Neutrophil (primary cell): Measurements from ENCODE around the gene PAXIP1.
"Not testable (repeated sequence)": the region's sequence is repeated elsewhere in the genome, so short reads cannot be mapped to it uniquely, and the experiment has no call there.

Source experiments
- H3K27ac ChIP-seq: fragments of 200-600 bp; sonication (generic); 2 replicates; pipeline ENCODE4 v1.5.1; 2016; ENCODE audit warnings: mild to moderate bottlenecking, moderate library complexity
- H3K27me3 ChIP-seq: fragments of 200-600 bp; sonication (generic); 2 replicates; pipeline ENCODE4 v1.6.0; 2016; ENCODE audit warnings: mild to moderate bottlenecking
- H3K36me3 ChIP-seq: fragments of 200-600 bp; sonication (generic); 2 replicates; pipeline ENCODE4 v1.5.1; 2017
- H3K4me1 ChIP-seq, 2 experiments: fragments of 200-600 bp in 1 of 2; sonication (generic) in 1 of 2; 1 replicate in 1 of 2; 2 replicates in 1 of 2; pipeline versions ENCODE4 v1.5.1 to v1.6.1; 2013 to 2016; ENCODE audit warnings: low read depth in 1 of 2, low read length in 1 of 2, mild to moderate bottlenecking in 1 of 2, moderate library complexity in 1 of 2; ENCODE audit not compliant: control insufficient read depth in 1 of 2, insufficient read depth in 1 of 2
- H3K4me3 ChIP-seq, 2 experiments: fragments of 200-600 bp in 1 of 2; sonication (generic) in 1 of 2; 1 replicate in 1 of 2; 2 replicates in 1 of 2; pipeline ENCODE4 v1.5.1; 2013 to 2016; ENCODE audit warnings: low read depth in 1 of 2, low read length in 1 of 2, mild to moderate bottlenecking in 1 of 2, moderate library complexity in 1 of 2
- H3K9me3 ChIP-seq: fragments of 200-600 bp; sonication (generic); 2 replicates; pipeline ENCODE4 v1.5.1; 2016
- TF ChIP-seq, protein P1 (sequence below): fragments of 200-600 bp; sonication (generic); IDR thresholded peaks from 2 replicates; pipeline ENCODE4 v1.5.1; 2016; ENCODE audit warnings: antibody characterized with exemption

The PAXIP1 gene

DNA sequence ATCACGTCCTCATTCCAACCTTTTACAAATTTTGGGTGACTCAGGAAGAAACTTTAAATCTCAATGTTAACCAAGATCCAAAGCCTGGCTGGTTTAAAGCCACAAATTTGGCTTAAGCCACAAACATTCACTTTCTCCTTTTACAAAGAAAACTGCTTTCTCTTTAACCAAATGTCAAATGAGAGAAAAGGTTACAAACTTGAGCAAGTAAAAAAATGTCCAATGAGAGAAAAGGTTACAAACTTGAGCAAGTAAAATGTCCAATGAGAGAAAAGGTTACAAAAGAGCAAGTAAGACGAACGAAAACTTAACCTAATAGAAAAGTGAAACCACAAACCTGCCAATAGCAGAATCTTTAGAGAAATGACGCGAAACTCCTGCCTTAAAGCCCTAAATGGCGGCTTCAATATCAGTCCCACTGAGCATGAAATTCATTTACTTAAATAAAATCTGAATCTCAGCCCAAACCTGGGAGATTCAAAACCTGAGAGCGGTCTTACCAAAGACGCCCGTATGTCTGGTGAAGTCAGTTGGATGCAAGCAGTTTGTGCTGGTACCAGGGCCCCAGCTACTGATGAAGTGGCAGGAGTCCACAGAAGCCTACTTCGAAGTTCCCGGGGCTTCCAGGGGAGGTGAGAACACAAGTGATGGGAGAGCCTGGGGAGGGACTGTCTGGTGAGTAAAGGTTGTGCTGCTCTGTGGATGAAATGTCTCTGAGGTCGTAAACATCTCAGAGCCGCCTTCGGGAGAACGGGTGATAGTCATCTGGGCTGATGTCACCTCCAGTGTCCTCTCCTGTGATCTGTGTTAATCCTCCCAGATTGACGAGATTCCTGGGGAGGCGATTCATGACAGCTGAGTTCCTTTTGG, 74.6 kb downstream of the PAXIP1 start:
- peak overlapping the region; percentile 91 for H3K27ac ChIP-seq
- no peaks in the 10 kb centered on the region for H3K9me3 ChIP-seq

DNA sequence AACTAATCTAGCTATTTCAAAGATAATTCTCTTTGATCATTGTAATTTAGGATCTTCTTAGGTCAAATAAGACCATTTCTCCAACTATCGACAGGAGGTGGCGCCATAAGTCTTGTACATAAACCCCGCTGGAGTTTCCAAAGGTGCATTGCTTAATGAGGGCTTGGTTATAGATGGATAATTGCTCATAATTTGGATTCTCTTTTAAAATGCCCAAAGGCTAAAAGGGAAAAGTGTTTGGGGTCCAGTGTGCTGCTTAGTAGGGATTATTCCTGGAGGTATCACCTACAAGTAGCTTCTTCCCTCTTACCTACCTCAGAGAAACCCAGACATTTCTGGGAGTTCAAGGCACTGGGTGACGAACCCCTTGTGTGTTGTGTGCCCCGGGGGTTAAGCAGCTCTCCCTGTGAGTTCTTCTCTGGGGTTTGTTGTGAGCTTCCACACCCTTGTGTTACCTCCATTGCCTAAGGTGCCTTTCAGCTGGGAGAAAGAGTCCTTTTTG, 75.2 kb downstream of the PAXIP1 start:
- Histone ChIP-seq H3K36me3 (no peaks in the 10 kb centered on the region), H3K4me1 (peaks cover 10 to 16% of the 10 kb centered on the region in 2 experiments), H3K27me3 (peaks cover 39% of the 10 kb centered on the region), H3K9me3 (no peaks in the 10 kb centered on the region), H3K27ac (peak overlapping the region; percentile 91), H3K4me3 (peak overlapping the region; percentile 66 to 80)
- TF ChIP-seq, protein P1, sequence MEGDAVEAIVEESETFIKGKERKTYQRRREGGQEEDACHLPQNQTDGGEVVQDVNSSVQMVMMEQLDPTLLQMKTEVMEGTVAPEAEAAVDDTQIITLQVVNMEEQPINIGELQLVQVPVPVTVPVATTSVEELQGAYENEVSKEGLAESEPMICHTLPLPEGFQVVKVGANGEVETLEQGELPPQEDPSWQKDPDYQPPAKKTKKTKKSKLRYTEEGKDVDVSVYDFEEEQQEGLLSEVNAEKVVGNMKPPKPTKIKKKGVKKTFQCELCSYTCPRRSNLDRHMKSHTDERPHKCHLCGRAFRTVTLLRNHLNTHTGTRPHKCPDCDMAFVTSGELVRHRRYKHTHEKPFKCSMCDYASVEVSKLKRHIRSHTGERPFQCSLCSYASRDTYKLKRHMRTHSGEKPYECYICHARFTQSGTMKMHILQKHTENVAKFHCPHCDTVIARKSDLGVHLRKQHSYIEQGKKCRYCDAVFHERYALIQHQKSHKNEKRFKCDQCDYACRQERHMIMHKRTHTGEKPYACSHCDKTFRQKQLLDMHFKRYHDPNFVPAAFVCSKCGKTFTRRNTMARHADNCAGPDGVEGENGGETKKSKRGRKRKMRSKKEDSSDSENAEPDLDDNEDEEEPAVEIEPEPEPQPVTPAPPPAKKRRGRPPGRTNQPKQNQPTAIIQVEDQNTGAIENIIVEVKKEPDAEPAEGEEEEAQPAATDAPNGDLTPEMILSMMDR: peak; percentile 62

More for the DNA sequence above, 74.6 kb downstream of the PAXIP1 start:
- H3K4me1 ChIP-seq: peaks cover 10 to 16% of the 10 kb centered on the region in 2 experiments
- H3K36me3 ChIP-seq: no peaks in the 10 kb centered on the region
- peak overlapping the region; percentile 66 to 80 for H3K4me3 ChIP-seq
- peaks cover 32% of the 10 kb centered on the region for H3K27me3 ChIP-seq
- TF ChIP-seq, protein P1: no peak

DNA sequence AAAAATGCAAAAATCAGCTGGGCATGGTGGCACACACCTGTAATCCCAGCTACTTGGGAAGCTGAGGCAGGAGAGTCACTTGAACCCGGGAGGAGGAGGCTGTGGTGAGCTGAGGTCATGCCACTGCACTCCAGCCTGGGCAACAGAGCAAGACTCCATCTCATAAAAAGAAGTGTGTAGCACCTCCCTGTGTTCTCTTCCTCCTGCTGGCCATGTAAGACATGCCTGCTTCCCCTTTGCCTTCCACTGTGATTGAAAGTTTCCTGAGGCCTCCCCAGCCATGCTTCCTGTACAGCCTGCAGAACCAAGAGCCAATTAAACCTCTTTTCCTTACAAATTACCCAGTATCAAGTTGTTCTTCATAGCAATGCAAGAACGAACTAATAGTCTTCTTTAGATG, 80.5 kb downstream of the PAXIP1 start:
- H3K4me1 ChIP-seq, H3K9me3 ChIP-seq, H3K27ac ChIP-seq, H3K4me3 ChIP-seq, H3K36me3 ChIP-seq: not testable (repeated sequence)
- peaks cover 69% of the 10 kb centered on the region for H3K27me3 ChIP-seq

DNA sequence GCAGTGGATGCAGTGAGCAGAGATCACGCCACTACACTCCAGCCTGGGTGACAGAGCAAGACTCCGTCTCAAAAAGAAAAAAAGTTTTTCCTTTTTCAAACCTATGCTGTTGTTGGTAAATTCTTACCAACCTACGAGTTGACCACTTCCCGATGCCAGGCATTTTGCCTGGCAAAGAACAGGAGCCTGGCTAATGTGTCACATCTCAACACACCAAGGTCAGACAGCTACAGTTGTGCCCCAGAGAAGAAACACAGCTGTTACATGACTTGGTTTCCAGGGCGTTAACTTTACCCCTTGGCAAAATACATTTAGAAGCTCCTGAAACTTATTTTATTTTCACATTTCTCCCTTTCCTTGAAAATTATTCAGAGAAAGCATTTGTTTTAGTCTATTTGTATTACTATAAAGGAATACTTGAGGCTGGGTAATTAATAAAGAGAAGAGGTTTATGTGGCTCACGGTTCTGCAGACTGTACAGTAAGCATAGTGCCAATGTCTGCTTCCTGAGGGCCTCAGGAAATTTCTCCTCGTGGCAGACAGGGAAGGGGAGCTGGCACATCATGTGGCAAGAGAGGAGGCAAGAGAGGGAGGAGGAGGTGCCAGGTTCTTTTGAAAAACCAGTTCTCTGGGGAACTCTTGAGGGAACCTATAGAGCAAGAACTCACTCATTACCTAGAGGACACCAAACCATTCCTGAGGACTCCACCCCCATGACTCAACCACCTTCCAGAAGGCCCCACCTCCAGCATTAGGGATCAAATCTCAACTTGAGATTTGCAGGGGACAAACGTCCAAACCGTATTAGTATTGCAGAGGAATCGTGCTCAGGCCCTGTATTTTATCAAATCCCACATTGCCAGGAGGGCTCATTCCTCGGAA, 83.3 kb downstream of the PAXIP1 start:
- H3K4me1 ChIP-seq: no peaks in the 10 kb centered on the region
- no peaks in the 10 kb centered on the region for H3K9me3 ChIP-seq
- no peaks in the 10 kb centered on the region for H3K36me3 ChIP-seq
- peaks cover 75% of the 10 kb centered on the region for H3K27me3 ChIP-seq
- no peak overlapping the region for H3K4me3 ChIP-seq
- TF ChIP-seq, protein P1: no peak
- no peak overlapping the region for H3K27ac ChIP-seq

DNA sequence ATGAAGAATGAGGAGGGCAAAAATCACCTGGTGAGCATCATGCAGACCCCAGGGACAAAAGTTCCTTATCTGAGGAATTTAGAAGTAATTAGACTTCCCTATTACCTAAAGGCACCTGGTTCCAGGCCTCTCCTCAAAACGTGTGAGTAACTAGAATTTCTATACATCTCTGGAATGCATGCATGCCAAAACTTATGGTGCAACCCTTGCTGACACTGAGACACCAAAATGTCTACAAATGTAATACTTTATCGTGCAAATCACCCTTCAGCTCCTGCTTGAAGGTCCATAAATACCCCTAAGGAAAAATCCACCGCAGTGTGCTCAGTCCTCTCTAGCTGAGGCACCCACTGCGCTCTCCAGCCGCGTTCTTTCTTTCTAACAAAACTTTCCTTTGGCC, 84.2 kb downstream of the PAXIP1 start:
- H3K4me1 ChIP-seq: peaks cover 2 to 5% of the 10 kb centered on the region in 2 experiments
- no peaks in the 10 kb centered on the region for H3K36me3 ChIP-seq
- no peak overlapping the region for H3K27ac ChIP-seq
- H3K27me3 ChIP-seq: peaks cover 75% of the 10 kb centered on the region
- no peak overlapping the region for H3K4me3 ChIP-seq
- TF ChIP-seq, protein P1: no peak
- no peaks in the 10 kb centered on the region for H3K9me3 ChIP-seq
